H1 (cell line): ENCODE measurements around the gene CFAP61. TPM values are rescaled to one million over a fixed set of nuclear protein-coding genes. Genes with fewer than 3 reads are reported as not detected.

ENCODE experiments used
- CTCF ChIA-PET: fragments of 300-600 bp; sonication (Branson Sonifier 250); formaldehyde crosslinking; loops from one replicate; lab custom pipeline; 2021; ENCODE audit not compliant: partially characterized antibody; lab: Charles Lee
- POLR2A ChIA-PET: fragments of 300-600 bp; sonication (Branson Sonifier 250); formaldehyde crosslinking; loops from one replicate; lab custom pipeline; 2021; ENCODE audit warnings: inconsistent platforms; ENCODE audit not compliant: partially characterized antibody; lab: Charles Lee
- DNase-seq, 2 experiments: peaks; one replicate each; pipeline versions ENCODE4 v3.0.0 to v3.0.0-alpha.2; 2010 to 2022; ENCODE audit warnings: low spot score in 2 of 2, low read depth in 1 of 2, mixed read lengths in 1 of 2
- FAIRE-seq: peaks from 2 replicates; lab custom pipeline; 2011; peaks lifted over from hg19 to GRCh38; lab: Jason Lieb, UNC
- H2AFZ ChIP-seq: 2 replicates; pipeline ENCODE4 v1.8.1; 2012; ENCODE audit warnings: low read length, inconsistent platforms
- H2AK5ac ChIP-seq: 2 replicates; pipeline ENCODE4 v1.6.1; 2013; ENCODE audit warnings: low read depth, low read length
- H2BK120ac ChIP-seq: replicated peaks from 2 replicates; pipeline ENCODE3; 2013; ENCODE audit warnings: low read depth, low read length, inconsistent platforms
- H2BK12ac ChIP-seq: 2 replicates; pipeline ENCODE4 v1.6.1; 2013; ENCODE audit warnings: low read depth, low read length
- H2BK15ac ChIP-seq: 2 replicates; pipeline ENCODE4 v1.6.1; 2013; ENCODE audit warnings: low read length
- H2BK20ac ChIP-seq: 2 replicates; pipeline ENCODE4 v1.6.1; 2013; ENCODE audit warnings: low read length
- H2BK5ac ChIP-seq: 2 replicates; pipeline ENCODE4 v1.6.1; 2013; ENCODE audit warnings: low read depth, low read length
- H3K14ac ChIP-seq: 2 replicates; pipeline ENCODE4 v1.6.1; 2013; ENCODE audit warnings: inconsistent platforms; ENCODE audit not compliant: insufficient read length
- H3K18ac ChIP-seq: 2 replicates; pipeline ENCODE4 v1.6.1; 2013; ENCODE audit warnings: low read length; ENCODE audit errors: extremely low read depth
- H3K23ac ChIP-seq: 2 replicates; pipeline ENCODE4 v1.6.1; 2013; ENCODE audit warnings: inconsistent platforms; ENCODE audit not compliant: insufficient read length
- H3K23me2 ChIP-seq: 2 replicates; pipeline ENCODE4 v1.6.1; 2013; ENCODE audit warnings: low read depth, low read length
- H3K27ac ChIP-seq: 2 replicates; pipeline ENCODE4 v1.6.1; 2011; ENCODE audit warnings: low read depth, low read length, inconsistent platforms
- H3K27me3 ChIP-seq, 4 experiments: replicated peaks in 1 of 4; 1 replicate in 1 of 4; 2 replicates in 3 of 4; pipeline versions ENCODE4 v1.6.1 to v1.8.1; 2011 to 2013; ENCODE audit warnings: low read length in 3 of 4, mild to moderate bottlenecking in 3 of 4, inconsistent platforms in 2 of 4, mixed read lengths in 2 of 4, moderate library complexity in 1 of 4; ENCODE audit not compliant: control insufficient read depth in 3 of 4, insufficient read depth in 3 of 4; ENCODE audit errors: extremely low read depth in 1 of 4
- H3K36me3 ChIP-seq, 4 experiments: 2 replicates each; pipeline versions ENCODE4 v1.6.1 to v1.8.1; 2011 to 2013; ENCODE audit warnings: mild to moderate bottlenecking in 4 of 4, low read length in 3 of 4, moderate library complexity in 2 of 4, control low read depth in 1 of 4, inconsistent platforms in 1 of 4; ENCODE audit not compliant: insufficient read depth in 4 of 4, control insufficient read depth in 2 of 4
- H3K4ac ChIP-seq: replicated peaks from 2 replicates; pipeline ENCODE3; 2013; ENCODE audit warnings: low read length, low read depth, mixed read lengths, inconsistent platforms; ENCODE audit not compliant: insufficient read length
- H3K4me1 ChIP-seq, 4 experiments: replicated peaks in 1 of 4; 1 replicate in 1 of 4; 2 replicates in 3 of 4; pipeline versions ENCODE4 v1.6.1 to v1.8.1; 2011 to 2013; ENCODE audit warnings: low read length in 3 of 4, inconsistent platforms in 2 of 4, mixed read lengths in 1 of 4; ENCODE audit not compliant: insufficient read depth in 4 of 4, control insufficient read depth in 3 of 4
- H3K4me2 ChIP-seq, 2 experiments: 2 replicates each; pipeline versions ENCODE4 v1.6.1 to v1.8.1; 2011 to 2013; ENCODE audit warnings: low read depth in 2 of 2, low read length in 2 of 2, control low read depth in 1 of 2, inconsistent platforms in 1 of 2, mild to moderate bottlenecking in 1 of 2; ENCODE audit not compliant: insufficient read depth in 1 of 2
- H3K4me3 ChIP-seq, 4 experiments: fragments of 200-600, 300-600 bp in 1 of 4; sonication (generic), shearing (Covaris generic), sonication (Bioruptor Twin) in 1 of 4; 2 replicates each; pipeline versions ENCODE4 v1.5.1 to v1.8.1; 2011 to 2016; ENCODE audit warnings: low read length in 4 of 4, low read depth in 3 of 4, control low read depth in 2 of 4, inconsistent platforms in 2 of 4, mild to moderate bottlenecking in 2 of 4, mixed read lengths in 1 of 4, moderate library complexity in 1 of 4; ENCODE audit not compliant: insufficient read depth in 2 of 4; ENCODE audit errors: extremely low read depth in 1 of 4
- H3K56ac ChIP-seq: replicated peaks from 2 replicates; pipeline ENCODE3; 2013; ENCODE audit warnings: low read depth, mild to moderate bottlenecking, mixed read lengths, low read length, inconsistent platforms; ENCODE audit not compliant: insufficient read length
- H3K79me1 ChIP-seq: 2 replicates; pipeline ENCODE4 v1.6.1; 2013; ENCODE audit warnings: low read depth, low read length, control low read depth
- H3K79me2 ChIP-seq, 2 experiments: 2 replicates each; pipeline versions ENCODE4 v1.6.1 to v1.8.1; 2012 to 2013; ENCODE audit warnings: low read length in 2 of 2, mild to moderate bottlenecking in 2 of 2, inconsistent platforms in 1 of 2; ENCODE audit not compliant: insufficient read depth in 2 of 2, control insufficient read depth in 1 of 2
- H3K9ac ChIP-seq, 4 experiments: replicated peaks in 1 of 4; 1 replicate in 1 of 4; 2 replicates in 3 of 4; pipeline versions ENCODE4 v1.6.1 to v1.8.1; 2011 to 2013; ENCODE audit warnings: low read depth in 3 of 4, low read length in 3 of 4, control low read depth in 2 of 4, mild to moderate bottlenecking in 2 of 4, moderate library complexity in 2 of 4, inconsistent platforms in 1 of 4; ENCODE audit errors: extremely low read depth in 1 of 4
- H3K9me3 ChIP-seq, 2 experiments: 2 replicates each; pipeline versions ENCODE4 v1.6.1 to v1.8.1; 2012 to 2013; ENCODE audit warnings: mild to moderate bottlenecking in 2 of 2, moderate library complexity in 2 of 2, control low read depth in 1 of 2, inconsistent platforms in 1 of 2, low read depth in 1 of 2, low read length in 1 of 2, mixed read lengths in 1 of 2; ENCODE audit not compliant: insufficient read depth in 2 of 2
- H4K20me1 ChIP-seq, 2 experiments: replicated peaks in 1 of 2; 2 replicates each; pipeline versions ENCODE3 to v1.8.1; 2011 to 2013; ENCODE audit warnings: inconsistent platforms in 2 of 2, low read length in 2 of 2, mild to moderate bottlenecking in 1 of 2; ENCODE audit not compliant: insufficient read depth in 2 of 2, control insufficient read depth in 1 of 2
- H4K5ac ChIP-seq: 2 replicates; pipeline ENCODE4 v1.6.1; 2013; ENCODE audit warnings: low read length, low read depth, mixed read lengths, inconsistent platforms; ENCODE audit not compliant: insufficient read length
- H4K8ac ChIP-seq: 2 replicates; pipeline ENCODE4 v1.8.0; 2013; ENCODE audit warnings: mild to moderate bottlenecking, moderate library complexity, low read length, inconsistent platforms; ENCODE audit not compliant: insufficient read depth; ENCODE audit errors: extremely low read depth
- H4K91ac ChIP-seq: replicated peaks from 2 replicates; pipeline ENCODE3; 2013; ENCODE audit warnings: low read length, mixed read lengths, inconsistent platforms; ENCODE audit not compliant: insufficient read length
- ATF2 ChIP-seq: IDR thresholded peaks from 2 replicates; pipeline ENCODE4 v1.6.1; 2012; ENCODE audit warnings: low read length, inconsistent platforms
- CBX5 ChIP-seq: fragments of 300-800, 300-1000 bp; sonication (generic); IDR thresholded peaks from 2 replicates; pipeline ENCODE4 v1.7.1; 2016; ENCODE audit warnings: antibody characterized with exemption, low read length, low read depth
- CEBPB ChIP-seq: IDR thresholded peaks from 2 replicates; pipeline ENCODE4 v1.6.1; 2012; ENCODE audit warnings: low read depth, low read length
- JUND ChIP-seq: IDR thresholded peaks from 2 replicates; pipeline ENCODE4 v1.6.1; 2011; ENCODE audit warnings: mild to moderate bottlenecking, improper control_type of control experiment, low read length
- KDM1A ChIP-seq: fragments of 200-600, 300-600 bp; sonication (generic); IDR thresholded peaks from 2 replicates; pipeline ENCODE4 v1.7.1; 2016; ENCODE audit warnings: mild to moderate bottlenecking, low read length, borderline replicate concordance
- KDM4A ChIP-seq: IDR thresholded peaks from one replicate; pipeline ENCODE4 v1.7.1; 2012; ENCODE audit warnings: low read depth, mild to moderate bottlenecking, moderate library complexity, low read length, inconsistent platforms; ENCODE audit not compliant: severe bottlenecking
- NRF1 ChIP-seq: IDR thresholded peaks from 2 replicates; pipeline ENCODE4 v1.6.1; 2011; ENCODE audit warnings: mild to moderate bottlenecking, low read depth, low read length, improper control_type of control experiment
- PHF8 ChIP-seq: fragments of 200-600 bp; sonication (generic); conservative IDR thresholded peaks from 2 replicates; pipeline ENCODE4 v1.7.1; 2012; ENCODE audit warnings: low read depth, mild to moderate bottlenecking, inconsistent platforms, low read length, moderate library complexity
- RAD21 ChIP-seq, 2 experiments: IDR thresholded peaks in 1 of 2; conservative IDR thresholded peaks in 1 of 2; 2 replicates each; pipeline ENCODE4 v1.6.1; 2011; ENCODE audit warnings: low read depth in 2 of 2, low read length in 2 of 2, improper control_type of control experiment in 1 of 2, inconsistent platforms in 1 of 2, mild to moderate bottlenecking in 1 of 2, moderate library complexity in 1 of 2
- TBP ChIP-seq: IDR thresholded peaks from 2 replicates; pipeline ENCODE4 v1.6.1; 2011; ENCODE audit warnings: low read depth, low read length, improper control_type of control experiment
- ZNF274 ChIP-seq: IDR thresholded peaks from 2 replicates; pipeline ENCODE4 v1.7.0; 2012; ENCODE audit warnings: low read length, borderline replicate concordance; ENCODE audit errors: extremely low read depth
- WGBS, 2 experiments: shearing (Covaris generic) in 1 of 2; methylation state at CpG; one replicate each; pipeline versions ENCODE4 v1.1.6 to v1.1.7; 2013 to 2015; ENCODE audit warnings: low lambda C conversion rate in 2 of 2, mixed read lengths in 2 of 2, inconsistent platforms in 1 of 2, low coverage in 1 of 2, missing lambda C conversion rate in 1 of 2; ENCODE audit not compliant: insufficient replicate concordance in 2 of 2, insufficient coverage in 1 of 2, insufficient read length in 1 of 2; ENCODE audit errors: extremely low coverage in 1 of 2, missing lambda C conversion rate in 1 of 2; 5-methylcytosine and 5-hydroxymethylcytosine counted together
- polyA plus RNA-seq, 7 experiments: library from polyadenylated mRNA; depleted of rRNA in 3 of 7; stranded (reverse) in 5 of 7; unstranded in 2 of 7; fragments of >200 nt in 5 of 7; fragments of 200-250 nt in 2 of 7; gene quantifications; 1 replicate in 5 of 7; 2 replicates in 1 of 7; 4 replicates in 1 of 7; pipeline versions ENCODE4 v1.2.1 to v1.2.3, GENCODE V29; 2011 to 2013; ENCODE audit warnings: missing spikeins in 2 of 7, mixed read lengths in 2 of 7
- total RNA-seq: library from RNA; stranded (reverse); fragmentation: NEBNext Ultra II Directional; extraction: Animal tissue kit (Norgen Biotek cat#: 25700); gene quantifications from 2 replicates; pipeline ENCODE4 v1.2.1, GENCODE V29; 2021

The CFAP61 gene
- total and polyA plus RNA-seq, 2 of the 8 experiments (the other 6 are each of a cell fraction or from before 2014, with no cell fraction given) = 0.29 to 0.61 TPM

- Histone ChIP-seq H3K4me2 (peak overlapping the region; percentile 84 to 86), H3K36me3 (no peaks in the 10 kb centered on the region), H3K23ac (no peak overlapping the region), H2AK5ac (no peak overlapping the region), H3K79me1 (no peaks in the 10 kb centered on the region), H4K20me1 (peaks cover 0 to 3% of the 10 kb centered on the region in 2 experiments), H3K4me3 (peak overlapping the region; percentile 31 to 71 (median 52); a peak in 7 of 8 replicates), H3K27ac (no peak overlapping the region), H4K5ac (no peak overlapping the region), H3K56ac (no peak overlapping the region), H3K79me2 (no peaks in the 10 kb centered on the region), H4K8ac (no peak overlapping the region), H2BK120ac (no peak overlapping the region), H2BK20ac (peak overlapping the region; percentile 90; the same call in 1 of the 2 replicates), H3K27me3 (peaks cover 25 to 78% (median 57%) of the 10 kb centered on the region in 4 experiments), H4K91ac (peak overlapping the region; percentile 29), H3K23me2 (peaks cover 28% of the 10 kb centered on the region; the same call in 1 of the 2 replicates), H3K14ac (no peak overlapping the region), H3K9ac (no peak overlapping the region), H2BK12ac (peak overlapping the region; percentile 84), H2BK15ac (no peak overlapping the region), H3K18ac (peak overlapping the region; percentile 24; the same call in 1 of the 2 replicates), H3K4me1 (peaks cover 0 to 17% (median 7%) of the 10 kb centered on the region in 4 experiments; a peak in 5 of 7 replicates), H2AFZ (no peak overlapping the region), H3K9me3 (no peaks in the 10 kb centered on the region), H3K4ac (no peak overlapping the region), H2BK5ac (peak overlapping the region; percentile 83; the same call in 1 of the 2 replicates)
- ChIA-PET POLR2A (interaction anchor here (1.3 kb wide), 1 partner anchor 10 kb away, joined by 3 read pairs; no protein-coding TSS in a partner anchor), CTCF (no interaction called here)
- peak in 1 of 2 experiments; percentile 72 for DNase-seq
- FAIRE-seq = no peak
- 0% methylated on average over 10 of the region's 15 CpGs; no CpG with 5 or more reads in 1 of the 2 experiments for WGBS, 2 experiments
- TF ChIP-seq JUND = no peak
- TF ChIP-seq ZNF274 = no peak
- no peak for TF ChIP-seq KDM1A
- TF ChIP-seq RAD21 (IDR thresholded peaks at IDR 0.05 in 1 of 2, conservative IDR thresholded peaks at IDR 0.05 in 1 of 2; ENCODE audit: low read depth in 2 of 2, low read length in 2 of 2) = no peak
- no peak for TF ChIP-seq PHF8
- peak; percentile 57 for TF ChIP-seq KDM4A
- no peak for TF ChIP-seq ATF2
- TF ChIP-seq NRF1 = no peak
- TF ChIP-seq CBX5 = no peak
- TF ChIP-seq CEBPB = no peak
- TF ChIP-seq TBP = no peak
Measured at GRCh38 chr20:20363434-20363798, 311.1 kb downstream of the CFAP61 start.
